ENCODE results near the gene COA3.

COA3 gene

GRCh38 chr17:42835732-42836131 lies 37.2 kb upstream of the COA3 start:
- FAIRE-seq (no peak), DNase-seq (ENCODE audit: insufficient read length) (no peak)
- TF ChIP-seq POLR2AphosphoS5 (IDR thresholded peaks at IDR 0.05; ENCODE audit: low read depth, low read length), result no peak
- TF ChIP-seq POLR2A (IDR thresholded peaks at IDR 0.05; ENCODE audit: low read depth, low read length), result no peak
- TF ChIP-seq TAF1 (IDR thresholded peaks at IDR 0.05; ENCODE audit: borderline replicate concordance, low read depth, low read length), result no peak

GRCh38 chr17:42833767-42834422 lies 35.4 kb upstream of the COA3 start:
- FAIRE-seq (no peak), DNase-seq (ENCODE audit: insufficient read length) (no peak)
- no peak for TF ChIP-seq POLR2AphosphoS5 (IDR thresholded peaks at IDR 0.05; ENCODE audit: low read depth, low read length)
- no peak for TF ChIP-seq TAF1 (IDR thresholded peaks at IDR 0.05; ENCODE audit: borderline replicate concordance, low read depth, low read length)
- no peak for TF ChIP-seq POLR2A (IDR thresholded peaks at IDR 0.05; ENCODE audit: low read depth, low read length)

DNA sequence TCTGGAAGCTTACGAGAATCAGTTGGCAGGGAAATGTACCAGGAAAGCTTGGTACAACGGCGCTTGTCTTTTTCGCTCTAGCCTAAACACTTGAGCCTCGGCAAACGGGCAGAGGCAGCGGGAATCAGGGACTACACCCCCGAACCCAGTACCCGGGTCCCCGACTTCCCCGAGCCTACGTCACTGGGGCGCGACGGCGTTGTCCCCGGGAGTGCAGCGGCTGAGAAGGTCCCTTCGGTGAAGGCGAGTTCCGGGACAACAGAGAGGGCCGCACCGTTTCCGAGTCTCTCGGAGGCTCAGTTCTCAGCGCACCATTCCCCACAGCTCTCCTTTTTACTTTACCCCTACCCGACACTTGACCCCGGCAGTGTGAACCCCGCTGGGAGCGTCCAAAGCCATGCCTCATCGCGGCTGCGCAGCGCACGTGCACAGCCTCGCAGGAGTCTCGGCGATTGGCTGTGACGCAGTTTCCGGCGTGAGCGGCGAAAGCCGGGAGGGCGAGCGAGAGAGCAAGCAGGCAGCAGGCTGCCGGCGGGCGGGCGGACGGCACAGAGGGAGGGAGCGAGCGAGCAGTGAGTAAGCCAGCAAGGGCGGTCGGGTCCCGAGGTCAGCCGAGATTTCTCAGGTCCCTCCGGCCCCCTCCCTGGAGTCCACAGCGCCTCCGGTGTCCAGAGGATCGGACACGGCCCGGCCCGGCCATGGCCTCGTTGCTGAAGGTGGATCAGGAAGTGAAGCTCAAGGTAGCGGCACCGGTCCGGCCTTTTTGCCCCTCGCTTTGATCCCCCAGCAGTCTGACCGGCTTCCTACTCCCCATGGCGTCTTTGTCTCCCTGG lies 34.6 kb upstream of the COA3 start, which contains the start of gene PSME3:
Gene PSME3 (plus strand): TSS at position 464 of the 833 bp plus-strand sequence. CDS start 235 bp downstream, at position 699.
- peak; percentile 96 for TF ChIP-seq POLR2A (IDR thresholded peaks at IDR 0.05; ENCODE audit: low read depth, low read length)
- TF ChIP-seq POLR2AphosphoS5 (IDR thresholded peaks at IDR 0.05; ENCODE audit: low read depth, low read length), result peak; percentile 96
- peak; percentile 41; the same call in 1 of the 2 replicates for TF ChIP-seq TAF1 (IDR thresholded peaks at IDR 0.05; ENCODE audit: borderline replicate concordance, low read depth, low read length)
- peak; percentile 96 for FAIRE-seq
- DNase-seq (ENCODE audit: insufficient read length), result peak; percentile 95

DNA sequence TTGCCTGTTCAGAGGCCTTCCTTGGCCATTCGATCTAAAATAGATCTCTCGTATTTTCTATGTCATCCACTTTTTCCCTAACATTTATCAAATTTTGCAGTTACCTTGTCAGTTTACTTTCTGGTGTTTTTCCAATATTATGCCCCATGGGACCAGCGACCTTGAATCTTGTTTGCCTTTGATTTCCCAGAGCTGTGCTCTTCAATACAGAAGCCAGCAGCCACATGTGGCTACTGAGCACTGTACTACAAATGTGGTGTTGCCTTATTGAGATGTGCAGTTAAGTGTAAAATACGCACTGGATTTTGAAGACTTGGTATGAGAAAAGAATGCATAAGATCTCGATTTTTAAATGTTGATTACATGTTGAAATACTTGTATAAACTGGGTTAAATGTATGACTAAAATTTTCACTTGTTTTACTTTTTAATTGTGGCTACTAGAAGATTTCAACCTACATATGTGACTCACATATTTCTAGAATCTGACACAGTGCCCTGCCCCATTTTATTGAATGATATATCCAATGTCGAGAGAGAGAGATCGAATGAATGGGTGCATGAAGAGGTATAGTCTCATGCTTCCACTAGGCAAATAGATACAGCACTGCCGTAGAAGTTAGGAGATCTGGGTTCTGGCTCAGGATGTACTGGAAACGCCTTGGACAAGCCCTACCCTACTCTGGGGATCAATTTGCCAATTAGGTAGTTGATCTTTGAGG lies 33.9 kb upstream of the COA3 start:
- TF ChIP-seq TAF1 (IDR thresholded peaks at IDR 0.05; ENCODE audit: borderline replicate concordance, low read depth, low read length) (no peak), POLR2AphosphoS5 (IDR thresholded peaks at IDR 0.05; ENCODE audit: low read depth, low read length) (no peak), POLR2A (IDR thresholded peaks at IDR 0.05; ENCODE audit: low read depth, low read length) (no peak)
- no peak for FAIRE-seq
- DNase-seq (ENCODE audit: insufficient read length), result no peak

GRCh38 chr17:42830971-42831370 lies 32.5 kb upstream of the COA3 start:
- FAIRE-seq (no peak), DNase-seq (ENCODE audit: insufficient read length) (no peak)
- TF ChIP-seq POLR2AphosphoS5 (IDR thresholded peaks at IDR 0.05; ENCODE audit: low read depth, low read length), result no peak
- no peak for TF ChIP-seq TAF1 (IDR thresholded peaks at IDR 0.05; ENCODE audit: borderline replicate concordance, low read depth, low read length)
- TF ChIP-seq POLR2A (IDR thresholded peaks at IDR 0.05; ENCODE audit: low read depth, low read length), result no peak

GRCh38 chr17:42827472-42827871 lies 29.0 kb upstream of the COA3 start:
- no peak for DNase-seq (ENCODE audit: insufficient read length)
- TF ChIP-seq POLR2AphosphoS5 (IDR thresholded peaks at IDR 0.05; ENCODE audit: low read depth, low read length), result no peak
- no peak for TF ChIP-seq POLR2A (IDR thresholded peaks at IDR 0.05; ENCODE audit: low read depth, low read length)
- TF ChIP-seq TAF1 (IDR thresholded peaks at IDR 0.05; ENCODE audit: borderline replicate concordance, low read depth, low read length), result no peak
- no peak for FAIRE-seq

DNA sequence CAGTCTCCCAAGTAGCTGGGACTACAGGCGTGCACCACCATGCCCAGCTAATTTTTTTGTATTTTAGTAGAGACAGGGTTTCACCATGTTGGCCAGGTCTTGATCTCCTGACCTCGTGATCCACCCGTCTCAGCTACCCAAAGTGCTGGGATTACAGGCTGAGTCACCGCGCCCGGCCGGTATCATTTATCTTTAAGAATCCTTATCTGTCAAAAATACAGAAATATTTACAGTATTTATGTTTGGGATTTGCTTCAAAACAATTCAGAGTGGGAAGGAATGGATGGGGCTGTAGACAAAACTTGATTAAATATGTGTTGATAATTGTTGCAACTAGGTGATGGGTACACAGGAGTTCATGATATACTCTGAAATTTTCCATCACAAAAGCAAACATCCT lies 22.7 kb upstream of the COA3 start:
- TF ChIP-seq TAF1 (IDR thresholded peaks at IDR 0.05; ENCODE audit: borderline replicate concordance, low read depth, low read length) (no peak), POLR2A (IDR thresholded peaks at IDR 0.05; ENCODE audit: low read depth, low read length) (no peak), POLR2AphosphoS5 (IDR thresholded peaks at IDR 0.05; ENCODE audit: low read depth, low read length) (no peak)
- FAIRE-seq, result no peak
- no peak for DNase-seq (ENCODE audit: insufficient read length)

DNA sequence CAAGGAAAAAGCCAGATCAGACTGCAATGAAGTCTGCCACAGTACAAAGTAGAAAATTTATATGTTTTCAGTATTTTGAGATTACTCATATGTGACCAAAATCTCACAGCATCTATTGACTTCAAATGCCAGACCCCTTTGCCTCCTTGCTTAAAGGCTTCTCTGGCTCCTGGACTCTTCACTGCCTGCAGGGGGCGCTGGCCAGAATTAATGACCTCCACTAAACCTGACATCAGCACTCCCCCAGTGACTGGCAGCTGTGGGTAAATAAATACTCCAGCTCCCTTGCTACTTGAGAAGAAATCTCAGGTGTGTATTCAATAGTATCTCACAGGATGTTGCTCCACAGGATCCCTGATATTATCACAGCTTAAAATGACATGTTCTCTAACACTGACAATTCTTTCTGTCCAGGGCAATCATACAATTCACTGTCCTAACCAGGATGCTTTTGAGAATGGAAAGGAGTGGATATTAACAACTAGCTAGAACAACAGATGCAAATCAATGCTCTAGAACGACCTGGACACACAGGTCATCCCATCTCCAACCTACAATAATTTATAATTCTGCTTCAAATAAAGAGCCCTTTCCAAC lies 21.5 kb upstream of the COA3 start:
- TF ChIP-seq TAF1 (IDR thresholded peaks at IDR 0.05; ENCODE audit: borderline replicate concordance, low read depth, low read length) (no peak), POLR2AphosphoS5 (IDR thresholded peaks at IDR 0.05; ENCODE audit: low read depth, low read length) (no peak), POLR2A (IDR thresholded peaks at IDR 0.05; ENCODE audit: low read depth, low read length) (no peak)
- no peak for FAIRE-seq

GRCh38 chr17:42818379-42818778 lies 19.9 kb upstream of the COA3 start:
- FAIRE-seq, result no peak
- TF ChIP-seq POLR2AphosphoS5 (IDR thresholded peaks at IDR 0.05; ENCODE audit: low read depth, low read length) (no peak), POLR2A (IDR thresholded peaks at IDR 0.05; ENCODE audit: low read depth, low read length) (no peak), TAF1 (IDR thresholded peaks at IDR 0.05; ENCODE audit: borderline replicate concordance, low read depth, low read length) (no peak)
- no peak for DNase-seq (ENCODE audit: insufficient read length)

More for the DNA sequence above, 21.5 kb upstream of the COA3 start:
- no peak for DNase-seq (ENCODE audit: insufficient read length)

DNA sequence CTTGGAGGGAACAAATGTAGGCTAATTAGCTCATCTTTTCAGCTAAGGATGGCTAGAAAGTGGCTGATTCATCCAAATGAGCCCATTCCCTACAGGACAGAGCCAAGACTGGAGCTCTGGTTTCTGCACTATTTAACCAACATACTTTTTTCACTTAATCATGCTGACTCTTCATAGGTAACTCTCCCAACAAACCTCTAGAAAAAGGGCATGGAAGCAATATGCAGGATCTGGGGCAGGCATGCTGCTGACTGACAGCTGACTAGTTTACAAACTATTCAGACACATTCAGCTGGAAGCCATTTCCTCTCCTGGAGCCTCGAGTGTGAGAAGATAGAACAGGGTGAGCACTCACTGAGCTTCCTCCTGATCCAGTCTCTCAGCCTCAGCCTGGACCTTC lies 19.4 kb upstream of the COA3 start:
- no peak for DNase-seq (ENCODE audit: insufficient read length)
- TF ChIP-seq TAF1 (IDR thresholded peaks at IDR 0.05; ENCODE audit: borderline replicate concordance, low read depth, low read length) (no peak), POLR2A (IDR thresholded peaks at IDR 0.05; ENCODE audit: low read depth, low read length) (no peak), POLR2AphosphoS5 (IDR thresholded peaks at IDR 0.05; ENCODE audit: low read depth, low read length) (no peak)
- FAIRE-seq, result no peak

Measured in GM12892 (cell line).